Hepatic stellate cell (primary cell): ENCODE results near the gene SSR4.
"Not testable (repeated sequence)": the region's sequence is repeated elsewhere in the genome, so short reads cannot be mapped to it uniquely, and the experiment has no call there.

Experiments used
- DNase-seq: peaks from one replicate; pipeline ENCODE4 v3.0.0; 2011; ENCODE audit warnings: low spot score

SSR4 gene

GRCh38 chrX:153794018-153794896, at the start of gene SSR4, which contains the start of gene IDH3G:
Gene SSR4, plus strand, starts transcription at chrX:153794668. Its CDS starts 20 bp downstream, at chrX:153794688.
Gene IDH3G, minus strand, starts transcription at chrX:153794375. Its CDS starts 49 bp downstream, at chrX:153794326.
- peak; percentile 98 for DNase-seq

GRCh38 chrX:153745067-153745433, 49.4 kb upstream of the SSR4 start:
- DNase-seq: not testable (repeated sequence)

GRCh38 chrX:153746359-153746758, 48.1 kb upstream of the SSR4 start:
- no peak for DNase-seq

GRCh38 chrX:153746991-153747390, 47.5 kb upstream of the SSR4 start:
- DNase-seq: not testable (repeated sequence)

GRCh38 chrX:153749017-153749416, 45.5 kb upstream of the SSR4 start:
- DNase-seq: not testable (repeated sequence)

GRCh38 chrX:153750127-153750774, 44.2 kb upstream of the SSR4 start:
- DNase-seq: no peak

- no peak for DNase-seq
Observed at GRCh38 chrX:153755136-153755535, 39.3 kb upstream of the SSR4 start.

GRCh38 chrX:153761863-153762262, 32.6 kb upstream of the SSR4 start:
- no peak for DNase-seq

- no peak for DNase-seq
Observed at GRCh38 chrX:153762626-153763173, 31.8 kb upstream of the SSR4 start.

GRCh38 chrX:153763298-153763932, 31.1 kb upstream of the SSR4 start:
- no peak for DNase-seq

- DNase-seq: peak; percentile 85
Observed at GRCh38 chrX:153763989-153764755, 30.3 kb upstream of the SSR4 start, which contains the start of gene PLXNB3. Gene PLXNB3, plus strand, starts transcription at chrX:153764249. Its CDS starts 1,287 bp downstream, at chrX:153765536.

GRCh38 chrX:153764786-153765137, 29.7 kb upstream of the SSR4 start:
- DNase-seq: no peak

GRCh38 chrX:153765138-153766079, 29.1 kb upstream of the SSR4 start:
- no peak for DNase-seq

GRCh38 chrX:153766098-153766817, 28.2 kb upstream of the SSR4 start:
- peak; percentile 87 for DNase-seq

- no peak for DNase-seq
Observed at GRCh38 chrX:153766871-153767673, 27.4 kb upstream of the SSR4 start.

- DNase-seq: no peak
Observed at GRCh38 chrX:153767674-153768055, 26.8 kb upstream of the SSR4 start.

GRCh38 chrX:153768311-153769157, 25.9 kb upstream of the SSR4 start:
- no peak for DNase-seq
